Keratinocyte (primary cell): ENCODE data around the gene MTFMT.

Source experiments
- CTCF ChIP-seq, 3 experiments: IDR thresholded peaks in 1 of 3; conservative IDR thresholded peaks in 1 of 3; optimal IDR thresholded peaks in 1 of 3; 2 replicates in 2 of 3; 3 replicates in 1 of 3; pipeline versions ENCODE3 to v1.5.1; 2011; ENCODE audit warnings: low read length in 3 of 3, mild to moderate bottlenecking in 3 of 3, moderate library complexity in 2 of 3, control low read depth in 1 of 3, inconsistent platforms in 1 of 3; ENCODE audit not compliant: insufficient read depth in 2 of 3; ENCODE audit errors: extremely low read depth in 1 of 3
- EZH2 ChIP-seq: IDR thresholded peaks from one replicate; pipeline ENCODE4 v1.6.1; 2012; ENCODE audit warnings: inconsistent platforms, mild to moderate bottlenecking, low read length, moderate library complexity

DNA sequence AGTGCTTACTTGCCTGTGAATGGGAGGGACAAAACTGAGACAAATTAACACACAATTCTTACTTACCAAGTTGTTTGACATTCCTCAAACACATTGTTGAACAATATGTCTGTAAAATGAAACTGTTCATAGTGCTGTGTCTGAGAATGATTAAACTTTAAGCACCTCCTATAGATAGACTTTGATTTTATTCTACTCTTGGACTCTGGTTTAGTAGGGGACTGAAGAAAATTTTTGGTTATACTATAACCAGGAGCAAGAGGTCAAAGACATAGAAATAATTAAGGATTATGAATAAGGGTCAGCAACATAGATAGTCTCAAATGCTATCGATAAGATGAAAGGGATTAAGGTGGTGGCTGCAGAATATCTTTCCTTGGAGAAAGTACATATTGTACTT lies 7.9 kb upstream of the MTFMT start:
- TF ChIP-seq CTCF (optimal IDR thresholded peaks at IDR 0.05 in 1 of 3, IDR thresholded peaks at IDR 0.05 in 1 of 3, conservative IDR thresholded peaks at IDR 0.05 in 1 of 3; ENCODE audit: extremely low read depth in 1 of 3, insufficient read depth in 2 of 3, low read length in 3 of 3) (no peak), EZH2 (no peak)
